BJ (cell line): Measurements from ENCODE around the gene FARP1. TPM values are rescaled to one million over a fixed set of nuclear protein-coding genes. Genes with fewer than 3 reads are reported as not detected.

Source experiments
- CTCF ChIA-PET: fragments of 350-600 bp; formaldehyde crosslinking; extraction: SDS; loops from one replicate; lab custom pipeline; 2021; ENCODE audit warnings: antibody characterized with exemption, inconsistent platforms; lab: Yijun Ruan, JAX
- POLR2A ChIA-PET: fragments of 300-600 bp; sonication (Branson Sonifier 250); formaldehyde crosslinking; extraction: SDS; loops from one replicate; lab custom pipeline; 2021; ENCODE audit warnings: antibody characterized with exemption; lab: Charles Lee
- DNase-seq: peaks from one replicate; pipeline ENCODE4 v3.0.0-alpha.2; 2011; ENCODE audit warnings: low read depth
- H3K27me3 ChIP-seq: 2 replicates; pipeline ENCODE4 v1.6.0; 2011; ENCODE audit warnings: low read length; ENCODE audit not compliant: control insufficient read depth, insufficient read depth
- H3K36me3 ChIP-seq: 2 replicates; pipeline ENCODE4 v1.5.1; 2011; ENCODE audit warnings: low read length; ENCODE audit not compliant: control insufficient read depth, insufficient read depth
- H3K4me3 ChIP-seq: 2 replicates; pipeline ENCODE4 v1.5.1; 2011; ENCODE audit warnings: low read depth, mild to moderate bottlenecking, control low read depth, low read length
- CTCF ChIP-seq: IDR thresholded peaks from 2 replicates; pipeline ENCODE4 v1.5.1; 2011; ENCODE audit warnings: low read depth, mild to moderate bottlenecking, control low read depth, inconsistent platforms, low read length, moderate library complexity; ENCODE audit not compliant: insufficient read depth
- polyA plus RNA-seq: library from polyadenylated mRNA; depleted of rRNA; stranded (reverse); fragments of >200 nt; gene quantifications from 2 replicates; pipeline ENCODE4 v1.2.3, GENCODE V29; 2011

The FARP1 gene
- polyA plus RNA-seq, 1 experiment: 64.0 TPM

GRCh38 chr13:98343461-98343860 is 200.6 kb downstream of the FARP1 start:
- POLR2A ChIA-PET: no interaction called here
- no peak for TF ChIP-seq CTCF
- no peak for DNase-seq
- Histone ChIP-seq H3K36me3 (no peaks in the 10 kb centered on the region; the same call in 1 of the 2 replicates), H3K4me3 (no peak overlapping the region), H3K27me3 (no peaks in the 10 kb centered on the region)
- CTCF ChIA-PET: no interaction called here

- H3K36me3 ChIP-seq: no peaks in the 10 kb centered on the region; the same call in 1 of the 2 replicates
- H3K27me3 ChIP-seq: no peaks in the 10 kb centered on the region
- no peak for TF ChIP-seq CTCF
- ChIA-PET POLR2A (no interaction called here), CTCF (interaction anchor here (0.6 to 1.3 kb wide), 3 partner anchors 10 to 20 kb away, joined by 3 to 4 read pairs (median 3); no protein-coding TSS in a partner anchor)
- DNase-seq: no peak
- no peak overlapping the region for H3K4me3 ChIP-seq
These were observed 201.5 kb downstream of the FARP1 start for GRCh38 chr13:98344392-98344791.

GRCh38 chr13:98345107-98345935 is 202.4 kb downstream of the FARP1 start:
- TF ChIP-seq CTCF: no peak
- H3K4me3 ChIP-seq: no peak overlapping the region
- no peaks in the 10 kb centered on the region; the same call in 1 of the 2 replicates for H3K36me3 ChIP-seq
- no peaks in the 10 kb centered on the region for H3K27me3 ChIP-seq
- ChIA-PET CTCF (interaction anchor here (1.1 to 1.3 kb wide), 2 partner anchors 11 to 14 kb away, joined by 3 to 4 read pairs; no protein-coding TSS in a partner anchor), POLR2A (no interaction called here)
- DNase-seq: no peak

- no peak overlapping the region for H3K4me3 ChIP-seq
These were observed 204.2 kb downstream of the FARP1 start for GRCh38 chr13:98346904-98347636.

More at GRCh38 chr13:98346904-98347636, 204.2 kb downstream of the FARP1 start:
- no peak for DNase-seq
- ChIA-PET POLR2A (no interaction called here), CTCF (no interaction called here)
- no peak for TF ChIP-seq CTCF
- no peaks in the 10 kb centered on the region; the same call in 1 of the 2 replicates for H3K36me3 ChIP-seq
- no peaks in the 10 kb centered on the region for H3K27me3 ChIP-seq
